HG03439 (cell line): ENCODE measurements around the gene EIF6.
"Not testable (repeated sequence)": the region's sequence is repeated elsewhere in the genome, so short reads cannot be mapped to it uniquely, and the experiment has no call there.

Experiments
- ATAC-seq: cut with Tn5 transposase; IDR thresholded peaks from one replicate; pipeline ENCODE4 v1.9.1; 2021; ENCODE audit warnings: mild to moderate bottlenecking, moderate library complexity; ENCODE audit not compliant: unreplicated experiment

Gene EIF6

GRCh38 chr20:35284267-35284991 is at the start of gene EIF6:
TSS of gene EIF6 (minus strand) at chr20:35284772. CDS start at chr20:35284487, 285 bp downstream.
- ATAC-seq: peak; percentile 81

GRCh38 chr20:35333606-35334005 is 49.0 kb upstream of the EIF6 start:
- ATAC-seq: no peak

GRCh38 chr20:35332540-35333200 is 48.1 kb upstream of the EIF6 start:
- no peak for ATAC-seq

- no peak for ATAC-seq
Observed at GRCh38 chr20:35329435-35330139, 45.0 kb upstream of the EIF6 start.

GRCh38 chr20:35328689-35329088 is 44.1 kb upstream of the EIF6 start:
- no peak for ATAC-seq

- no peak for ATAC-seq
Observed at GRCh38 chr20:35328095-35328685, 43.6 kb upstream of the EIF6 start.

GRCh38 chr20:35327074-35327976 is 42.8 kb upstream of the EIF6 start:
- ATAC-seq: no peak

GRCh38 chr20:35326740-35327073 is 42.1 kb upstream of the EIF6 start:
- no peak for ATAC-seq

- ATAC-seq: no peak
Observed at GRCh38 chr20:35326021-35326739, 41.6 kb upstream of the EIF6 start.

GRCh38 chr20:35325401-35325800 is 40.8 kb upstream of the EIF6 start:
- no peak for ATAC-seq

GRCh38 chr20:35320396-35321126 is 36.0 kb upstream of the EIF6 start:
- ATAC-seq: no peak

GRCh38 chr20:35319871-35320197 is 35.3 kb upstream of the EIF6 start:
- no peak for ATAC-seq

GRCh38 chr20:35319192-35319870 is 34.8 kb upstream of the EIF6 start:
- ATAC-seq: no peak

- no peak for ATAC-seq
Observed at GRCh38 chr20:35318502-35319157, 34.1 kb upstream of the EIF6 start.

GRCh38 chr20:35317416-35318210 is 33.0 kb upstream of the EIF6 start:
- no peak for ATAC-seq

- ATAC-seq: no peak
Observed at GRCh38 chr20:35316086-35316485, 31.5 kb upstream of the EIF6 start.

- ATAC-seq: not testable (repeated sequence)
Observed at GRCh38 chr20:35315632-35316020, 31.1 kb upstream of the EIF6 start.
